Vagina (tissue), 2 donors: ENCODE data around the gene DIP2B. TPM values are rescaled to one million over a fixed set of nuclear protein-coding genes. Genes with fewer than 3 reads are reported as not detected.

Experiments
- DNase-seq, 2 donors: peaks; one replicate each; pipeline ENCODE4 v3.0.0-alpha.2; 2017; ENCODE audit errors: extremely low spot score in 2 of 2
- H3K27ac ChIP-seq: fragments of 200-600 bp; sonication (generic); one replicate; pipeline ENCODE4 v1.5.1; 2019
- H3K27me3 ChIP-seq: fragments of 200-600 bp; sonication (generic); one replicate; pipeline ENCODE4 v1.5.1; 2019
- H3K36me3 ChIP-seq, 2 donors: fragments of 200-600 bp; sonication (generic); one replicate each; pipeline ENCODE4 v1.5.1; 2017 to 2019
- H3K4me1 ChIP-seq: fragments of 200-600 bp; sonication (generic); one replicate; pipeline ENCODE4 v1.5.1; 2019
- H3K4me3 ChIP-seq, 2 donors: fragments of 200-600 bp; sonication (generic); 1 replicate in 1 of 2; 2 replicates in 1 of 2; pipeline ENCODE4 v1.5.1; 2016 to 2019
- H3K9me3 ChIP-seq: fragments of 200-600 bp; sonication (generic); one replicate; pipeline ENCODE4 v1.5.1; 2019
- CTCF ChIP-seq, 3 experiments: fragments of 450-650 bp in 2 of 3; fragments of 200-600 bp in 1 of 3; sonication (generic) in 1 of 3; IDR thresholded peaks; one replicate each; pipeline ENCODE4 v1.5.1; 2017 to 2019; ENCODE audit warnings: antibody characterized with exemption in 3 of 3, mild to moderate bottlenecking in 2 of 3, moderate library complexity in 2 of 3
- POLR2A ChIP-seq, 2 donors: fragments of 450-650 bp; IDR thresholded peaks; one replicate each; pipeline ENCODE4 v1.6.1; 2017; ENCODE audit warnings: antibody characterized with exemption in 2 of 2, mild to moderate bottlenecking in 2 of 2, moderate library complexity in 2 of 2
- POLR2AphosphoS5 ChIP-seq, 2 donors: sonication (generic); formaldehyde crosslinking; IDR thresholded peaks; one replicate each; pipeline ENCODE4 v1.9.0; 2017; ENCODE audit warnings: antibody characterized with exemption in 2 of 2, mild to moderate bottlenecking in 2 of 2, low read depth in 1 of 2; ENCODE audit not compliant: insufficient read depth in 1 of 2
- intact Hi-C: fragments of 100-400 bp; cut with DNase I; formaldehyde crosslinking; loops from one replicate; pipeline ENCODE4 v1.15.1; 2023
- total RNA-seq: library from RNA; depleted of rRNA; stranded (reverse); fragments of >200 nt; gene quantifications from one replicate; pipeline ENCODE4 v1.2.3, GENCODE V29; 2016

DIP2B gene
- total RNA-seq, 1 donor from 2014 or later, result 32.2 TPM

DNA sequence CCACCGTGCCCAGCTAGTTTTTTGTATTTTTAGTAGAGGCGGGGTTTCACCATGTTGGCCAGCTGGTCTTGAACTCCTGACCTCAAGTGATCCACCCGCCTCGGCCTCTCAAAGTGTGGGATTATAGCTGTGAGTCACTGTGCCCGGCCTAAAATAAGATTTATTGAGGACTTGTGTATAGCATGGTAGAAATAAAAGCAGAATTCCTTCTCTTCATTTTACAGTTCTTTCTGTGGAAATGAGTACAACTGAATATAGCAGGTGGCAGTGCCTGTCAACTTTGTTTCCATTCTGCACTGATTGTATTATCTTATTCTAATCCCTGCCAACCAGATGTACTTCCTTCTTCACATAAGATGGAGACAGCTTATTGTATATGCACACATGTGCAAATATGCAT is 41.0 kb downstream of the DIP2B start:
- Histone ChIP-seq H3K36me3 (no peaks in the 10 kb centered on the region), H3K4me3 (no peak overlapping the region), H3K4me1 (peaks cover 35% of the 10 kb centered on the region), H3K27me3 (no peaks in the 10 kb centered on the region), H3K27ac (no peak overlapping the region), H3K9me3 (no peaks in the 10 kb centered on the region)
- no peak for DNase-seq
- TF ChIP-seq POLR2AphosphoS5 (IDR thresholded peaks at IDR 0.05; ENCODE audit: insufficient read depth in 1 of 2, low read depth in 1 of 2), result no peak
- TF ChIP-seq CTCF (IDR thresholded peaks at IDR 0.05), result no peak
- TF ChIP-seq POLR2A (IDR thresholded peaks at IDR 0.05), result no peak
- intact Hi-C loops, result no loop called here

DNA sequence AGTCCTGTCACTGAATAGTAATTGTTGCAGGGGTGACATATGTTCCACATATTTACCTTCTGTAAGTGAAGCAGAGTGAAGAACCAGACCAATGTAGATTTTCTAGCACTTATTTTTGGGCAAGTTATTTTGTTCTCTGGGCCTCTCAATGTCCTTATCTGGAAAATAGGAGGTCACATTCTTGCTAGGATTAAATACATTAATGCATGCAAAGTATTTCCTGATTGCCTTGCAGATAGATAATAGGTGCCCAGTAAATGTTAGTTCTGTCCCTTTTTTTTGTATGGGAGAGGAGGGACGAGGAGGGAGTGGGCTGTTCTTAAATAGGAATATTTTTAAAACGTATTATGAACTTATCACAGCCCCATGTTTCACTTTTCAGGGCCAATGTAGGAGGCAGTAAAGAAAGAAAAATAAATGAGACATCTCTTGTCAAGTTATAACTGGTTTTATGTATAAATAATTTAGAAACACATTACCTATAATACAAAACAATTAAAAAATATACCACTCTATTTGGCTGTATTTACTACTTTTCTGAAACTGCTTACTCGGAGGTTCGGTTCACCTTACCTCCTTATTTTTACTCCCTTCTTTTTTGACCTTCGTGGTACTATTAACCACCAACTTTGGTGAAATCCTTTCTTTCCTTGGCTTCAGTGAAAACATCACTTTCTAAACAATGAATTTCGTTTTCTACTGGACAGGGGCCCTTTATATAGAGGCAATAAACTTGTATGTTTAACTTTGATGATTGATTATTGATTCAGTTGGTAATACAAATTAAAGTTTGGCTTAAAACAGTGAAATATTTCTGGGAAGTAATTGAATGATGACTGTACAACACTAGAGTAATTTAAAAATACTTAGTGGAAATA is 41.9 kb downstream of the DIP2B start:
- TF ChIP-seq POLR2AphosphoS5 (IDR thresholded peaks at IDR 0.05; ENCODE audit: insufficient read depth in 1 of 2, low read depth in 1 of 2) (no peak), POLR2A (IDR thresholded peaks at IDR 0.05) (no peak), CTCF (IDR thresholded peaks at IDR 0.05) (no peak)
- H3K36me3 ChIP-seq, result no peaks in the 10 kb centered on the region
- H3K27ac ChIP-seq, result no peak overlapping the region
- intact Hi-C loops, result no loop called here
- H3K27me3 ChIP-seq, result no peaks in the 10 kb centered on the region
- peaks cover 43% of the 10 kb centered on the region for H3K4me1 ChIP-seq
- no peak for DNase-seq
- no peaks in the 10 kb centered on the region for H3K9me3 ChIP-seq
- H3K4me3 ChIP-seq, result no peak overlapping the region

GRCh38 chr12:50547742-50548141 is 43.0 kb downstream of the DIP2B start:
- H3K36me3 ChIP-seq, result no peaks in the 10 kb centered on the region
- DNase-seq, result no peak
- no peaks in the 10 kb centered on the region for H3K9me3 ChIP-seq
- intact Hi-C loops, result no loop called here
- H3K4me3 ChIP-seq, result no peak overlapping the region
- H3K27me3 ChIP-seq, result no peaks in the 10 kb centered on the region
- TF ChIP-seq POLR2AphosphoS5 (IDR thresholded peaks at IDR 0.05; ENCODE audit: insufficient read depth in 1 of 2, low read depth in 1 of 2) (no peak), CTCF (IDR thresholded peaks at IDR 0.05) (no peak), POLR2A (IDR thresholded peaks at IDR 0.05) (no peak)
- no peak overlapping the region for H3K27ac ChIP-seq
- peaks cover 43% of the 10 kb centered on the region for H3K4me1 ChIP-seq

DNA sequence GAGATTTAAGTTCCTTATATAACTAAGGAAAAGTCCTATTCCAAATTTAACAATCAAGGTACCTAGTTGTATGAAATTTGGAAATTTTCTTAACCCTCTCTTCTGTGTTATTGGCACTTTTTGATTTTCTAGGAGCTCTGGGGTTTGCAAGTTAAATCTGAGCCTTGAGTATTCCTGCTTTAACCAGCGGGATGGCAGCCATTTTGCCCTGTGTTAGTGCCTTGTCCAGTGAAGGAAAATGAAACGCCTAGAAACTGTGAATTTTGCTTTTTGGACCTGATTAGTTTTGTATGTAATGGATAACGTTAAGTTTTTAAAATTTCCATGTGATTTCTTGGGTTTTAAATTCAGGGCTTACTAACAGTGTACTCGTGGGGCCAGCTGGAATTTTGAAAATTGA is 45.1 kb downstream of the DIP2B start:
- H3K27ac ChIP-seq, result no peak overlapping the region
- no peaks in the 10 kb centered on the region for H3K27me3 ChIP-seq
- no peaks in the 10 kb centered on the region for H3K9me3 ChIP-seq
- TF ChIP-seq POLR2A (IDR thresholded peaks at IDR 0.05) (no peak), POLR2AphosphoS5 (IDR thresholded peaks at IDR 0.05; ENCODE audit: insufficient read depth in 1 of 2, low read depth in 1 of 2) (no peak), CTCF (IDR thresholded peaks at IDR 0.05) (no peak)
- peaks cover 43% of the 10 kb centered on the region for H3K4me1 ChIP-seq
- no peak for DNase-seq
- no peaks in the 10 kb centered on the region for H3K36me3 ChIP-seq
- H3K4me3 ChIP-seq, result no peak overlapping the region
- intact Hi-C loops, result no loop called here

- Histone ChIP-seq H3K9me3 (no peaks in the 10 kb centered on the region), H3K27me3 (no peaks in the 10 kb centered on the region), H3K4me1 (peaks cover 38% of the 10 kb centered on the region), H3K4me3 (no peak overlapping the region), H3K27ac (no peak overlapping the region), H3K36me3 (no peaks in the 10 kb centered on the region)
- peak in 1 of 2 donors; percentile 51 for TF ChIP-seq POLR2AphosphoS5 (IDR thresholded peaks at IDR 0.05; ENCODE audit: insufficient read depth in 1 of 2, low read depth in 1 of 2)
- no peak for TF ChIP-seq CTCF (IDR thresholded peaks at IDR 0.05)
- DNase-seq, result no peak
- intact Hi-C loops, result no loop called here
These were observed 45.9 kb downstream of the DIP2B start for GRCh38 chr12:50550530-50551223.
